A172 (cell line): ENCODE data around the gene ZNF780A. TPM values are rescaled to one million over a fixed set of nuclear protein-coding genes. Genes with fewer than 3 reads are reported as not detected.

Source experiments
- total RNA-seq: library from RNA; depleted of rRNA; stranded (reverse); fragments of >200 nt; shearing (Covaris generic); gene quantifications from 2 replicates; pipeline ENCODE4 v1.2.3, GENCODE V29; 2014; rRNA removed

The ZNF780A gene
- total RNA-seq, 1 experiment from 2014 or later = 6.7 TPM

Other genes with a start within 250 kb of the ZNF780A start
- 168 and 192 TPM in 2 replicates for gene FBL, start 244.6 kb downstream of the ZNF780A start, total RNA-seq
- 0.07 TPM in 1 of 2 replicates, not detected in the other for gene FCGBP, start 156.3 kb downstream of the ZNF780A start, total RNA-seq
- gene PSMC4, start 119.8 kb downstream of the ZNF780A start, total RNA-seq = 254 and 309 TPM in 2 replicates
- 1.1 and 3.7 TPM in 2 replicates for gene ZNF546, start 93.9 kb downstream of the ZNF780A start, total RNA-seq
- 5.6 and 7.8 TPM in 2 replicates for gene ZNF780B, start 34.7 kb downstream of the ZNF780A start, total RNA-seq
- gene MAP3K10, start 100.5 kb upstream of the ZNF780A start, total RNA-seq = 6.2 and 12.1 TPM in 2 replicates
- gene TTC9B, start 127.4 kb upstream of the ZNF780A start, total RNA-seq = 0.29 TPM in 1 of 2 replicates, not detected in the other
- not detected in 2 replicates for gene CCNP, start 135.7 kb upstream of the ZNF780A start, total RNA-seq
- 76.5 and 78.4 TPM in 2 replicates for gene AKT2, start 194.4 kb upstream of the ZNF780A start, total RNA-seq